ENCODE measurements around the gene BAK1.

DNA sequence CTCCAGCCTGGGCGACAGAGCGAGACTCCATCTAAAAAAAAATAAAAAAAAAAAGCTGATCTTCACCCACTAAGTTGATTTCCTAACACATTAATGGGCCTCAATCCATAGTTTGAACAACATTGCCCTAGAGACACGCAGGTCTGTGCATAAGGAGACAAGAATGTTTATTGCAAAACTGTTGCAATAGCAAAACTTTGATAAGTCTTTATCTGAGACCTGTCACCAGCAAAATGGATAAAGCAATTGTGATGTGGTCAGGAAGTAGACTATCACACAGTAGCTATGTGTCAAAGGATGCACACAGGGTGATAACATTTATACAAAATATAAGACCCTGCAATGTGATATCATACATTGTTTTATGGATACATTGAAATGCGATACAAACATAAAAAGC, 36.8 kb upstream of the BAK1 start:
- TF ChIP-seq CTCF (IDR thresholded peaks at IDR 0.05): no peak
- TF ChIP-seq EP300 (IDR thresholded peaks at IDR 0.05): no peak
- no peak for TF ChIP-seq POLR2A (IDR thresholded peaks at IDR 0.05)

Data from upper lobe of left lung (tissue), 4 donors.